Measurements from ENCODE around the gene VDR.

GRCh38 chr12:47829584-47829983, 75.2 kb downstream of the VDR start:
- TF ChIP-seq CTCF (IDR thresholded peaks at IDR 0.05) (no peak), POLR2A (IDR thresholded peaks at IDR 0.05) (no peak)
